ENCODE data around the gene PKD1L1. TPM values are rescaled to one million over a fixed set of nuclear protein-coding genes. Genes with fewer than 3 reads are reported as not detected.

PKD1L1 gene
- total RNA-seq, 1 experiment from 2014 or later: 0.17 TPM

DNA sequence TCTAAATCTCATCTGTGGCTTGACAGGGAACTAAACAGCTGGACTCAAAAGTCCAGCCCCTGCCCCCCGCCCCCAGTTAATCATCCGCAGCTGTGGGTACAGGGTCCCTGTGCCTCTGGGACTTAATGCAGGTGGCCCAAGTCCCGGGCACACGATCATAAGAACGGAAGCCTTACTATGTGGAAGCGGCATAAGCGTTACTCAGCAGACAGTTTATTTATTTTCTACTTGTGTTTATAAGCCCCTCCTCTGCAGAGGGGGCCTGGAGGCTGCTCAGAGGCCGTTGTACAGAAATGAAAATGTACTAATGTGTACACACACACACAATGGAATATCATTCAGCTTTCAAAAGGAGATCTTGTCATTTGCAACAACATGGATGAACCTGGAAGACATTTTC, 208.4 kb downstream of the PKD1L1 start:
- H2BK12ac ChIP-seq (ENCODE audit: insufficient read length, low read depth, low read length): no peak overlapping the region
- H3K56ac ChIP-seq (ENCODE audit: insufficient read length, low read depth, low read length): no peak overlapping the region
- H4K5ac ChIP-seq (ENCODE audit: insufficient read length, low read depth, low read length): no peak overlapping the region
- no peak overlapping the region for H4K91ac ChIP-seq (ENCODE audit: insufficient read length, low read depth, low read length)
- no peak overlapping the region for H3K18ac ChIP-seq (ENCODE audit: insufficient read length, low read depth, low read length)
- no peak overlapping the region for H3K23ac ChIP-seq (ENCODE audit: insufficient read length, low read depth, low read length)
- no peak overlapping the region for H4K8ac ChIP-seq (replicated peaks; ENCODE audit: insufficient read length, low read depth, low read length)
- H3K23me2 ChIP-seq (ENCODE audit: insufficient read length, low read depth, low read length, poor library complexity, severe bottlenecking): no peaks in the 10 kb centered on the region
- no peaks in the 10 kb centered on the region for H4K20me1 ChIP-seq (ENCODE audit: control insufficient read depth, insufficient read depth, insufficient read length)
- H3T11ph ChIP-seq (ENCODE audit: low read length): no peak overlapping the region
- H2BK120ac ChIP-seq (ENCODE audit: low read depth, low read length, poor library complexity, severe bottlenecking): no peak overlapping the region
- no peak overlapping the region for H3K9ac ChIP-seq (ENCODE audit: extremely low read depth, insufficient read length, low read length)
- DNase-seq: no peak
- no peaks in the 10 kb centered on the region for H3K36me3 Mint-ChIP-seq (ENCODE audit: insufficient read depth in 1 of 3, low read depth in 3 of 3)
- no peak overlapping the region for H3K4me2 ChIP-seq (ENCODE audit: insufficient read depth, insufficient read length, low read length)
- H3K27ac Mint-ChIP-seq: no peak overlapping the region
- no peak overlapping the region for H3K27ac ChIP-seq (ENCODE audit: insufficient read length, low read depth, low read length)
- H3K9me3 ChIP-seq (ENCODE audit: control insufficient read depth, low read depth, low read length): no peaks in the 10 kb centered on the region
- H3K27me3 ChIP-seq (ENCODE audit: insufficient read depth, low read length): no peaks in the 10 kb centered on the region
- TF ChIP-seq, protein P1, sequence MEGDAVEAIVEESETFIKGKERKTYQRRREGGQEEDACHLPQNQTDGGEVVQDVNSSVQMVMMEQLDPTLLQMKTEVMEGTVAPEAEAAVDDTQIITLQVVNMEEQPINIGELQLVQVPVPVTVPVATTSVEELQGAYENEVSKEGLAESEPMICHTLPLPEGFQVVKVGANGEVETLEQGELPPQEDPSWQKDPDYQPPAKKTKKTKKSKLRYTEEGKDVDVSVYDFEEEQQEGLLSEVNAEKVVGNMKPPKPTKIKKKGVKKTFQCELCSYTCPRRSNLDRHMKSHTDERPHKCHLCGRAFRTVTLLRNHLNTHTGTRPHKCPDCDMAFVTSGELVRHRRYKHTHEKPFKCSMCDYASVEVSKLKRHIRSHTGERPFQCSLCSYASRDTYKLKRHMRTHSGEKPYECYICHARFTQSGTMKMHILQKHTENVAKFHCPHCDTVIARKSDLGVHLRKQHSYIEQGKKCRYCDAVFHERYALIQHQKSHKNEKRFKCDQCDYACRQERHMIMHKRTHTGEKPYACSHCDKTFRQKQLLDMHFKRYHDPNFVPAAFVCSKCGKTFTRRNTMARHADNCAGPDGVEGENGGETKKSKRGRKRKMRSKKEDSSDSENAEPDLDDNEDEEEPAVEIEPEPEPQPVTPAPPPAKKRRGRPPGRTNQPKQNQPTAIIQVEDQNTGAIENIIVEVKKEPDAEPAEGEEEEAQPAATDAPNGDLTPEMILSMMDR (conservative IDR thresholded peaks at IDR 0.05): no peak
- no peaks in the 10 kb centered on the region for H3K79me2 ChIP-seq (ENCODE audit: insufficient read depth, low read length)
- H2AK5ac ChIP-seq (ENCODE audit: insufficient read length, low read length): no peak overlapping the region
- H3K14ac ChIP-seq (ENCODE audit: insufficient read depth, low read length): no peak overlapping the region
- no peaks in the 10 kb centered on the region for H3K79me1 ChIP-seq (ENCODE audit: insufficient read depth, low read depth, low read length, poor library complexity, severe bottlenecking)
- no peak overlapping the region for H2AFZ ChIP-seq (ENCODE audit: low read length)
- no peak overlapping the region for H2BK5ac ChIP-seq (ENCODE audit: insufficient read length, low read length)
- no peaks in the 10 kb centered on the region; the same call in 1 of the 2 replicates for H3K4me1 ChIP-seq (ENCODE audit: insufficient read depth, low read length)
- peaks cover 18% of the 10 kb centered on the region for H3K27me3 Mint-ChIP-seq (ENCODE audit: low read depth)
- no peaks in the 10 kb centered on the region for H3K9me3 Mint-ChIP-seq
- H2BK20ac ChIP-seq (ENCODE audit: low read depth, low read length, poor library complexity, severe bottlenecking): no peak overlapping the region
- H3K4ac ChIP-seq (ENCODE audit: low read depth, low read length): no peak overlapping the region
- no peak overlapping the region for H3K4me3 Mint-ChIP-seq
- H3K4me1 Mint-ChIP-seq: peaks cover 33 to 35% of the 10 kb centered on the region in 2 experiments
- WGBS (ENCODE audit: extremely low coverage, insufficient read length, low lambda C conversion rate): no CpG with 5 or more reads among the region's 8 CpGs
- no peak overlapping the region for H2BK15ac ChIP-seq (ENCODE audit: low read depth, low read length)
